B cell (primary cell): Measurements from ENCODE around the gene AOPEP.

Experiments used
- EZH2 ChIP-seq: IDR thresholded peaks from 2 replicates; pipeline ENCODE4 v1.6.1; 2012; ENCODE audit warnings: borderline replicate concordance, low read depth, mild to moderate bottlenecking, moderate library complexity, low read length; ENCODE audit not compliant: insufficient read depth, poor library complexity, severe bottlenecking
- TF ChIP-seq, protein P1 (sequence below): fragments of 200-600 bp; IDR thresholded peaks from one replicate; pipeline ENCODE4 v1.8.0; 2022; ENCODE audit warnings: antibody characterized with exemption, mild to moderate bottlenecking

DNA sequence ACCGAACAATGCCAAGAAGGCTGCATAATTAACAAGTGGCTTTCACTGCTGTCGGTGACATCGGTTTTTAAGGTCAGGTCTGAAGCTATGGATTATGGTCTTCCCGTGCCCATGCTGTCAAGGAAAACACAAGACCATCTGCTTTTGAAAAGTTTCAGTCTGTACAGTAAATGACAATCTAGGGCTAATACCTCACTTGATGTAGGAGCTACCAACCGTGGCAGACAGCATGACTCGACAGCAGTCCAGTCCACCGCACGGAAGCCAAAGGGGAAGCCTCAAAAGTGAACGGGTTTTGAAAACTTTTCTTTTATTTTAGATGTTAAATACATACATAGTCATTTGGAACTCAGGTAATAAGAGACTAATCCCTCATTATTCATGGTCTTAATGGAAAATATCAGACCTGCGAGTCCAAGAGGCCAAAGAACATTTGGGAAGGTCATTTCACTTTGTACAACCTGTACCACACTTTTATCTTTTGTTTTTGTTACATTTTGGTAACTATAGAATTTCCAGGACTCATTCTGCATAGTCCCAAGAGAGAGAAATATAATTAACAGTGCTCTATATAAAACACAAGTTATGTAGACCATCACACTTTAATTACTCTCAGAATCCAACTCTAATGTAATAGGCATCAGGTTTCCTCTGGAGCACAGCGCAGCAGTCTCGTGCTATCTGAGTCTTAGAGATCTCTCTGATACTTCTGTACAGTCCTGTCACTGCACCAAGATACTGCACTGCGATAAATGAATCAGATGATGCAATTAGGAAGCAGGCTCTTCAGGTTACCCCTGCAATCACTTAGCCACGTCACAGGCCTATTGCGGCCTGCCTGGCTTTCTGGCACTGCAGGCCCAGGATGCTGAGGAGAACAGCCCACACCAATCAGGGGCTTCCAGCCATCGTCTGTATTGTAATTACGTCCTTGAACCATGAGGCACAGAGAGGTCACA is 406.1 kb downstream of the AOPEP start:
- TF ChIP-seq, protein P1, sequence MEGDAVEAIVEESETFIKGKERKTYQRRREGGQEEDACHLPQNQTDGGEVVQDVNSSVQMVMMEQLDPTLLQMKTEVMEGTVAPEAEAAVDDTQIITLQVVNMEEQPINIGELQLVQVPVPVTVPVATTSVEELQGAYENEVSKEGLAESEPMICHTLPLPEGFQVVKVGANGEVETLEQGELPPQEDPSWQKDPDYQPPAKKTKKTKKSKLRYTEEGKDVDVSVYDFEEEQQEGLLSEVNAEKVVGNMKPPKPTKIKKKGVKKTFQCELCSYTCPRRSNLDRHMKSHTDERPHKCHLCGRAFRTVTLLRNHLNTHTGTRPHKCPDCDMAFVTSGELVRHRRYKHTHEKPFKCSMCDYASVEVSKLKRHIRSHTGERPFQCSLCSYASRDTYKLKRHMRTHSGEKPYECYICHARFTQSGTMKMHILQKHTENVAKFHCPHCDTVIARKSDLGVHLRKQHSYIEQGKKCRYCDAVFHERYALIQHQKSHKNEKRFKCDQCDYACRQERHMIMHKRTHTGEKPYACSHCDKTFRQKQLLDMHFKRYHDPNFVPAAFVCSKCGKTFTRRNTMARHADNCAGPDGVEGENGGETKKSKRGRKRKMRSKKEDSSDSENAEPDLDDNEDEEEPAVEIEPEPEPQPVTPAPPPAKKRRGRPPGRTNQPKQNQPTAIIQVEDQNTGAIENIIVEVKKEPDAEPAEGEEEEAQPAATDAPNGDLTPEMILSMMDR: no peak
- no peak for TF ChIP-seq EZH2
